ENCODE results near the gene THAP8. TPM values are rescaled to one million over a fixed set of nuclear protein-coding genes. Genes with fewer than 3 reads are reported as not detected.

The THAP8 gene
- total and polyA plus RNA-seq, 2 of the 13 experiments (the other 11 are each of a cell fraction or from before 2014, with no cell fraction given): 1.7 to 3.7 TPM

DNA sequence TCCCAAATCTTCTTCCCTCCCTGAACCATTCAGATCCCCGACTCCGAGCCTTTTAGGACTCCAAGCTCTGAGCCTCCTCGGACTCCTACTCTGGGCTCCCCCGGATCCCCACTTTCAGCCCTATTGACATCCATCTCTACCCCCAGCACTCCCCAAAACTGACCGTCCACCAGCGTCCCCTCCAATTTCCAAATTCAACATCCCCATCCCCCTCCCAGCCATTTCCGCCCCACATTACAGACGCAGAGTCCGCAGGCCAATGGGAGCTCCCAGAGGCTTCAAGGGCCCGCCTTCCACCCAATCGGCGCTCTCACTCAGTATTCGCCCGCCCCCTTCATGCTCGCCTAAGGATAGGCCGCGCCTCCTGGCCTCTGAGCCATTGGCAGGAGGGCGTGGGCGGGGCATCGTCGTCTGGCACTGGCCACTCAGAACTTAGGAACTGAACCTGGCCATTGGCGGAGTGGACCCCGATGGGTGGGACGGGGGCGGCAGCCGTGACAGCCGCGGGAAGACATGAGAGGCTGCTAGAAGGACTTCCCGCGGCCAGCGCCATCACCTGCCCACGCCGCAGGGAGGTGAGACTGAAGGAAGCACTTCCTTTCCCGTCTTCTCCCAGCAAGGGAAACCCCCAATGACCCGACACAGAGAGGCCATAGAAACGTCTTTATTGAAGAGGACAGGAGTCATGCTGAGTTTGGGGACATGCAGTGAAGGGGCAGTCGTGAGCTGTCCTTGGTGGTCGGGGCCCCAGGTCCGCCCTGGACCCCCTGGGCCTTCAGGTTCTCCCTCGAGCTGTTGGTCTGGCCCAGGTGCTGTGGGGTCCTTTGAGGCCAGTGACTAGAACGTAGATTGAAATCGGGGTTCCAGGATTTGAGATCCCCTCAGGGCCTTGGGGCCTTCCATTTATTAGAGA, 39.8 kb downstream of the THAP8 start, which contains the start of gene ALKBH6 (continued):
- TF ChIP-seq, protein P1, sequence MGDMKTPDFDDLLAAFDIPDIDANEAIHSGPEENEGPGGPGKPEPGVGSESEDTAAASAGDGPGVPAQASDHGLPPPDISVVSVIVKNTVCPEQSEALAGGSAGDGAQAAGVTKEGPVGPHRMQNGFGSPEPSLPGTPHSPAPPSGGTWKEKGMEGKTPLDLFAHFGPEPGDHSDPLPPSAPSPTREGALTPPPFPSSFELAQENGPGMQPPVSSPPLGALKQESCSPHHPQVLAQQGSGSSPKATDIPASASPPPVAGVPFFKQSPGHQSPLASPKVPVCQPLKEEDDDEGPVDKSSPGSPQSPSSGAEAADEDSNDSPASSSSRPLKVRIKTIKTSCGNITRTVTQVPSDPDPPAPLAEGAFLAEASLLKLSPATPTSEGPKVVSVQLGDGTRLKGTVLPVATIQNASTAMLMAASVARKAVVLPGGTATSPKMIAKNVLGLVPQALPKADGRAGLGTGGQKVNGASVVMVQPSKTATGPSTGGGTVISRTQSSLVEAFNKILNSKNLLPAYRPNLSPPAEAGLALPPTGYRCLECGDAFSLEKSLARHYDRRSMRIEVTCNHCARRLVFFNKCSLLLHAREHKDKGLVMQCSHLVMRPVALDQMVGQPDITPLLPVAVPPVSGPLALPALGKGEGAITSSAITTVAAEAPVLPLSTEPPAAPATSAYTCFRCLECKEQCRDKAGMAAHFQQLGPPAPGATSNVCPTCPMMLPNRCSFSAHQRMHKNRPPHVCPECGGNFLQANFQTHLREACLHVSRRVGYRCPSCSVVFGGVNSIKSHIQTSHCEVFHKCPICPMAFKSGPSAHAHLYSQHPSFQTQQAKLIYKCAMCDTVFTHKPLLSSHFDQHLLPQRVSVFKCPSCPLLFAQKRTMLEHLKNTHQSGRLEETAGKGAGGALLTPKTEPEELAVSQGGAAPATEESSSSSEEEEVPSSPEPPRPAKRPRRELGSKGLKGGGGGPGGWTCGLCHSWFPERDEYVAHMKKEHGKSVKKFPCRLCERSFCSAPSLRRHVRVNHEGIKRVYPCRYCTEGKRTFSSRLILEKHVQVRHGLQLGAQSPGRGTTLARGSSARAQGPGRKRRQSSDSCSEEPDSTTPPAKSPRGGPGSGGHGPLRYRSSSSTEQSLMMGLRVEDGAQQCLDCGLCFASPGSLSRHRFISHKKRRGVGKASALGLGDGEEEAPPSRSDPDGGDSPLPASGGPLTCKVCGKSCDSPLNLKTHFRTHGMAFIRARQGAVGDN (CRISPR knock-in tag; IDR thresholded peaks at IDR 0.05): peak; percentile 78
- TF ChIP-seq RBFOX2 (IDR thresholded peaks at IDR 0.05; ENCODE audit: low read depth, low read length) (peak; percentile 51; the same call in 1 of the 2 replicates), SRSF1 (optimal IDR thresholded peaks at IDR 0.05; ENCODE audit: low read depth, low read length) (peak; percentile 50), JUND (CRISPR knock-in tag; IDR thresholded peaks at IDR 0.05) (no peak), TBX2 (CRISPR knock-in tag; IDR thresholded peaks at IDR 0.05; ENCODE audit: borderline replicate concordance) (peak; percentile 55), ZNF792 (CRISPR knock-in tag; IDR thresholded peaks at IDR 0.05) (peak; percentile 23; the same call in 1 of the 2 replicates), IRF2 (CRISPR knock-in tag; IDR thresholded peaks at IDR 0.05) (0 out of 2 replicates have a peak, but pooled peaks have one; percentile 22), MTF1 (CRISPR knock-in tag; IDR thresholded peaks at IDR 0.05) (no peak), POLR2G (IDR thresholded peaks at IDR 0.05; ENCODE audit: low read depth, low read length) (peak; percentile 67; the same call in 1 of the 2 replicates)
- TF ChIP-seq, protein P2, sequence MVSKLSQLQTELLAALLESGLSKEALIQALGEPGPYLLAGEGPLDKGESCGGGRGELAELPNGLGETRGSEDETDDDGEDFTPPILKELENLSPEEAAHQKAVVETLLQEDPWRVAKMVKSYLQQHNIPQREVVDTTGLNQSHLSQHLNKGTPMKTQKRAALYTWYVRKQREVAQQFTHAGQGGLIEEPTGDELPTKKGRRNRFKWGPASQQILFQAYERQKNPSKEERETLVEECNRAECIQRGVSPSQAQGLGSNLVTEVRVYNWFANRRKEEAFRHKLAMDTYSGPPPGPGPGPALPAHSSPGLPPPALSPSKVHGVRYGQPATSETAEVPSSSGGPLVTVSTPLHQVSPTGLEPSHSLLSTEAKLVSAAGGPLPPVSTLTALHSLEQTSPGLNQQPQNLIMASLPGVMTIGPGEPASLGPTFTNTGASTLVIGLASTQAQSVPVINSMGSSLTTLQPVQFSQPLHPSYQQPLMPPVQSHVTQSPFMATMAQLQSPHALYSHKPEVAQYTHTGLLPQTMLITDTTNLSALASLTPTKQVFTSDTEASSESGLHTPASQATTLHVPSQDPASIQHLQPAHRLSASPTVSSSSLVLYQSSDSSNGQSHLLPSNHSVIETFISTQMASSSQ (IDR thresholded peaks at IDR 0.05; ENCODE audit: low read depth): no peak
- TF ChIP-seq, protein P2 (CRISPR knock-in tag; IDR thresholded peaks at IDR 0.05; ENCODE audit: borderline replicate concordance): no peak
- TF ChIP-seq, protein P3, sequence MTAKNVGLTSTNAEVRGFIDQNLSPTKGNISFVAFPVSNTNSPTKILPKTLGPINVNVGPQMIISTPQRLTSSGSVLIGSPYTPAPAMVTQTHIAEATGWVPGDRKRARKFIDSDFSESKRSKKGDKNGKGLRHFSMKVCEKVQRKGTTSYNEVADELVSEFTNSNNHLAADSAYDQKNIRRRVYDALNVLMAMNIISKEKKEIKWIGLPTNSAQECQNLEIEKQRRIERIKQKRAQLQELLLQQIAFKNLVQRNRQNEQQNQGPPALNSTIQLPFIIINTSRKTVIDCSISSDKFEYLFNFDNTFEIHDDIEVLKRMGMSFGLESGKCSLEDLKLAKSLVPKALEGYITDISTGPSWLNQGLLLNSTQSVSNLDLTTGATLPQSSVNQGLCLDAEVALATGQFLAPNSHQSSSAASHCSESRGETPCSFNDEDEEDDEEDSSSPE (CRISPR knock-in tag; IDR thresholded peaks at IDR 0.05): peak; percentile 95
- TF ChIP-seq, protein P4, sequence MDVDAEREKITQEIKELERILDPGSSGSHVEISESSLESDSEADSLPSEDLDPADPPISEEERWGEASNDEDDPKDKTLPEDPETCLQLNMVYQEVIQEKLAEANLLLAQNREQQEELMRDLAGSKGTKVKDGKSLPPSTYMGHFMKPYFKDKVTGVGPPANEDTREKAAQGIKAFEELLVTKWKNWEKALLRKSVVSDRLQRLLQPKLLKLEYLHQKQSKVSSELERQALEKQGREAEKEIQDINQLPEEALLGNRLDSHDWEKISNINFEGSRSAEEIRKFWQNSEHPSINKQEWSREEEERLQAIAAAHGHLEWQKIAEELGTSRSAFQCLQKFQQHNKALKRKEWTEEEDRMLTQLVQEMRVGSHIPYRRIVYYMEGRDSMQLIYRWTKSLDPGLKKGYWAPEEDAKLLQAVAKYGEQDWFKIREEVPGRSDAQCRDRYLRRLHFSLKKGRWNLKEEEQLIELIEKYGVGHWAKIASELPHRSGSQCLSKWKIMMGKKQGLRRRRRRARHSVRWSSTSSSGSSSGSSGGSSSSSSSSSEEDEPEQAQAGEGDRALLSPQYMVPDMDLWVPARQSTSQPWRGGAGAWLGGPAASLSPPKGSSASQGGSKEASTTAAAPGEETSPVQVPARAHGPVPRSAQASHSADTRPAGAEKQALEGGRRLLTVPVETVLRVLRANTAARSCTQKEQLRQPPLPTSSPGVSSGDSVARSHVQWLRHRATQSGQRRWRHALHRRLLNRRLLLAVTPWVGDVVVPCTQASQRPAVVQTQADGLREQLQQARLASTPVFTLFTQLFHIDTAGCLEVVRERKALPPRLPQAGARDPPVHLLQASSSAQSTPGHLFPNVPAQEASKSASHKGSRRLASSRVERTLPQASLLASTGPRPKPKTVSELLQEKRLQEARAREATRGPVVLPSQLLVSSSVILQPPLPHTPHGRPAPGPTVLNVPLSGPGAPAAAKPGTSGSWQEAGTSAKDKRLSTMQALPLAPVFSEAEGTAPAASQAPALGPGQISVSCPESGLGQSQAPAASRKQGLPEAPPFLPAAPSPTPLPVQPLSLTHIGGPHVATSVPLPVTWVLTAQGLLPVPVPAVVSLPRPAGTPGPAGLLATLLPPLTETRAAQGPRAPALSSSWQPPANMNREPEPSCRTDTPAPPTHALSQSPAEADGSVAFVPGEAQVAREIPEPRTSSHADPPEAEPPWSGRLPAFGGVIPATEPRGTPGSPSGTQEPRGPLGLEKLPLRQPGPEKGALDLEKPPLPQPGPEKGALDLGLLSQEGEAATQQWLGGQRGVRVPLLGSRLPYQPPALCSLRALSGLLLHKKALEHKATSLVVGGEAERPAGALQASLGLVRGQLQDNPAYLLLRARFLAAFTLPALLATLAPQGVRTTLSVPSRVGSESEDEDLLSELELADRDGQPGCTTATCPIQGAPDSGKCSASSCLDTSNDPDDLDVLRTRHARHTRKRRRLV (CRISPR knock-in tag; IDR thresholded peaks at IDR 0.05): no peak
